ENCODE data around the gene TMEM184A.

TMEM184A gene

DNA sequence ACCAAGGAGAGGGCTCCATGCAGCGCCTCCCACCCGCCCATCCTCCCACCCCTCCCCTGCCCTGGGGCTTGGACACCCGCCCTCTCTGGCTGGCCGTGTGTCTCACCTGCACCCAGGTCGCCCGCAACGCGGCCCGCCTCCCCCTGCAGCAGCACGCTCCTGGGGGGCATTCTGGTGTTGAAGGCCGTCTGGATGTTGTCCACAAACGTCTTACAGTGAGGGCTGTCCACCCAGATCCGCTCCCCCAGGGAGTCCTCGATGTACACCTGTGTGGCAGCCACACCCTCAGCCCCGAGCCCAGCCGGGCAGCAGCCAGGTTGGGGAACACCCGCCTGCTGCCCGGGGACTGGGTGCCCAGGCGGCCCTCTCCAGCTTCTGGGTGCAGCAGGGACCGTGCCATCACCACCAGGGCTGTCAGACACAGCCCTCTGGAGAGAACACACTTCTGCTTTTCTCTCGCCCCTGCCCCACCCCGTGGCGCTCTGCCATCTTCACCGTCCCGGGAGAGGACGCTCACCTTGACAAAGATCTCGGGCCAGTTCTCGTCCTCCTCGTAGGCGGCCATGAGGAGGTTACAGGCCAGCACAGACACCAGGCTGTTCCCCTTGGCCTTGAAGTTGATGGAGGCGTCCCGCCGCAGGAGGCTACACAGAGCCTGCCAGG lies 56.5 kb downstream of the TMEM184A start:
- no peak for DNase-seq

DNA sequence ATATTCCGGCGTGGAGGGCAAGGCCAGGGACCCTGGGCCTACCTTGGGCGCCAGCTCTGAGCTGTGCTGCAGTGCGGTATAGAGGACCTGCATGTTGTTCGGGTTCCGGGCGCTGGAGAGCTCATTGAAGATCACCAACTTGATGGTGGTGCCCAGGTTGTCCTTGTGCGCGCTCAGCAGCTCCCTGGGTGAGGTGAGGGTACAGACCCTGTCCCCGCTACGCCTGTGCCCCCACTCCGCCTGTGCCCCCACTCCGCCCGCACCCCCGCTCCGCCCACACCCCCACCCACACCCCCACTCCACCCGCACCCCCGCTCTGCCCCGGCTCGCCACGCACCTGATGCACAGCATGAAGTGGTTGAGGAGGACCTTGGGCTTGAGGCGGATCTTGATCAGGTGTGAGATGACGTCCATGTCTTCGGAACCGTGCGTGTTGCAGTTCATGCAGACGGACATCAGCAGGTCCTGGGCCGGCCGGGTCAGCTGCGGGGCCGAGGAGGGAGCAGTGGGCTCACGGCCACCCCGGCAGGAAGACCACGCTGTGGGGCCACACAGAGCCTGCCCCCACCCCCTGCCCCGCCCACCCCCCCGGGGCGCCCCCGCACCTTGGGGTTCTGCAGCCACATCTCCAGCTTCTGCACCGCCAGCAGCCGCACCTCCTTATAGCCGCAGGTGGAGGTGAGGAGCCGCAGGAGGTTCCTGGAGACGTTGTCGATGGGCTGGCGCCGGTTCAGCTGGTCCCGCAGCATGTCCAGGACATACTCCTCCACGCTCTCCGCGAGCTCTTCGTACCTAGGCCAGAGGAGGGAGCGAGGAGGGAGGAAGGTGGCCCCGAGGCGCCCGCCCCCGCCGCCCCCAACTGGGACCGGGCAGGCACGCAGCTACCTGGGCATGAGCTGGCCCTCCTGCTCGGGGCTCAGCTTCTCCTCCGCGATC lies 57.4 kb downstream of the TMEM184A start:
- DNase-seq, result no peak

DNA sequence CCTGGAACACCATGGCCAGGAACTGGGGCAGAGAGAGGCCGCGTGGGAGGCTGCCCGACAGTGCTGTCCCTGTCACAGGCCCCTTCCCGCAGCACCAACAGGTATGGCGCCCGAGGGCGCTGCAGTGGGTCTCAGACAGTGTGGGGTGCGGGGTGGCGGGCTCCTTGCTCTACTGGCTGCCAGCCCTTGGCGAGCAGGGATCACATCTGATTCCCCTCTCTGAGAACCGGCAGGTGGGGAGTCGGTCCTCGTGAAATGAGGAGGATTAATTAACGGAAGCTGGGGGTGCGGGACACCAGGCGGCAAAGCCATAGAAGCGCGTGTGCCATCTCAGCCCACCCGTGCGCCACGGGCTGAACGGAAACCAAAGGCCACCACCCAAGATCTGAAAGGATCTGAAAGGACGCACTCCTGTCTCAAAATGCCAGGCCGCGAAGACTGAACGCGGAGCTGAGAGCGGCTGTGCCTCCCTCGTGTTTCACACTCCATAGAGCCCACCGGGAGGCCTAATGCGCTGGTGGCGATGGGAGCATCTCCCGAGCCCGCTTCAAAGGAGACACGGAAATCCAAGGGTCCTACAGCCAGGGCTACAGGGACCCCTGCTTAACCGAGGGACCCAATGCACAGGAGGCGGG lies 58.6 kb downstream of the TMEM184A start:
- DNase-seq, result no peak

DNA sequence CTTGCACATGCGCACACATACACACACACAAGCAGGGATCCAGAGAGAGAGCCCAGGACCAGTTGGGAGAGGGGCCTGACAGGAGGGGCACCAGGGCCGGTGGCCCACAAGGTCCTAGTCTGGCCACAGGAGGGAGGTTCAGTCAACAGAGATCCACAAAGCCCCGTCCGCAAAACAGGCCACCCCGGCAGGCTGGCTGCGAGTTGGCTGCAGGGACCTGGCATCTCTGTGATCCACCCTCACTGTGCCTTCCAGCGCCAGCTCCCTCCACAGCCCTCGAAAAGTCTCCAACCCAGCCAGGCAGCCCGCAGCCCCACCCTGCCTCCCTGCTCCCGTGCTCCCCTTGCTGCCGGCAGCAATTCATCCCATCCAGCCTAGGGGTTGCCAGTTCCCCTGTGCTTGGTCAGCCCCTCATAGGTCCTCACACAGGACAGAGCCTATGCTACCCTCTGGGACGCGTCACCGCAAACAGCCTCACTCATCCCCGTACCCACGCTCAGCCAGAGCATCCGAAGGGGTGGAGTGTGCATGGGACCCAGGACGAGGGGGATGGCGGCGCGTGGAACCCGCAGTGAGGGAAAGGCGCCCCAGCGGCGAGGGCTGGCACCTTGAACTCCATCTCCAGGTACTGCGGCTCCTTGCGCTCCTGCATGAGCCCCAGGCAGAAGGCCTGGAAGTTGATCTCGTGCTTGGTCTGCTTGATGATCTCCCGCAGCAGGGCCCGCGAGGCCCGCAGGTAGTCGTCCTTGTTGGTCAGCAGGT lies 59.3 kb downstream of the TMEM184A start:
- no peak for DNase-seq

DNA sequence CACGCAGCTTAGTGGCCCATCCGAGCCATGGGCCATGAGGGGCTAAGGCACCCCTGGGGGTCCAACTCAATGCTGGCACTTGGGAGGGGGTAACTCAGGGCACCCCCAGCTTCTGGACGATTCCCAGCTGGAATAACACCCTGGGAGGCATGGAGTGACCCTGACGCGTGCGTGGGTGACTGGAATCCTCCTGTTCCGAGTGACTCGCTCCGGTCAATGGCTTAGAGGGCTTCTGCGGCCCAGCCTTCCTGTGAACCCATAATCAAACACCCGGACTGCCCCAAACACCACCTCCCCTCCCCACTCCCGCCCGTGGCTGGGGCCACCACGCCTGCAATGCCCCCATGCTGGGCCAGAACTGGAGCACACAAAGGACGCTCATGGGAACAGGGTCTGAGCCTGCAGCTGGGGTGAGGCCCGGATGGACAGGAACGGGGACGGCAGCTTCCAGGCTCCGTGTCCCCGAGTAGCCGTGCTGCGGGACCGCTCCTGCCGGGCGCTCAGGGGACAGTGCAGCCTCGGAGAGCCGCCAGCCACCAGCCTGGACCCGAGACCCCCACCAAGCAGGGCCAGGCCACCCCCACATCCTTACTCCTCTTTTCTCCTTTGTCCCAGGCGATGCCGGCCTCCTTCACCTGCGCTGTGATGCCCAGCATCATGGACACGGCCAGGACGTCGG lies 60.3 kb downstream of the TMEM184A start:
- DNase-seq, result no peak

DNA sequence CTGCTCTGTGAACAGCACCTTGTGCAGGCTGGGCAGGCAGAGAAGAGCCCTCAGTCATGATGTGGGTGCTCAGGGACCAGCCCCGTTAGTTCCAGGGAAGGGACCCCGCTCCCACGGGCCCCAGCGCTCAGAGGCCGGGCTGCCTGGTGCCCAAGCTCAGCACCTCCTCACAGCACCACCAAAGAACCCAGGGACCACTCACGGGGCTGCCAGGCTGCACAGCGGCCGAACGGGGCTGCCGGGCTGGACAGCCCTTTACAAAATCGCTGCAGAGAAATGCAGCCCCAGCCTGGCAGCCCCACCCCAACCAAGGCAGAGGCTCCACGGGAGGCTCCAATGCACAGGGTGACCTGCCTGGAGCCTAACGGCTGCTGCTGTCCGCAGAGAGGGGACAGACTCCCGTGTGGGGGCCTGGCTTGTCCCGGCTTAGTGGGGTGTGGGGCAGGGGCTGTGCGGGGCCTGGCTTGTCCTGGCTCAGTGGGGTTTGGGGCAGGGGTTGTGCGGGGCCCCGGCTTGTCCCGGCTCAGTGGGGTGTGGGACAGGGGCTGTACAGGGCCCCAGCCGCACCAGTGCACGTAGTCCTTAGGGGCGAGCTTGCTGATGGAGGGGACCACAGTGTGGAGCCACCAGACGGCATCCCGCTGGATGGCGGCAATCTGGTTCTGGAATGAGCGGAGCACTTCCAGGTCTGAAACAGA lies 61.0 kb downstream of the TMEM184A start:
- DNase-seq, result no peak

DNA sequence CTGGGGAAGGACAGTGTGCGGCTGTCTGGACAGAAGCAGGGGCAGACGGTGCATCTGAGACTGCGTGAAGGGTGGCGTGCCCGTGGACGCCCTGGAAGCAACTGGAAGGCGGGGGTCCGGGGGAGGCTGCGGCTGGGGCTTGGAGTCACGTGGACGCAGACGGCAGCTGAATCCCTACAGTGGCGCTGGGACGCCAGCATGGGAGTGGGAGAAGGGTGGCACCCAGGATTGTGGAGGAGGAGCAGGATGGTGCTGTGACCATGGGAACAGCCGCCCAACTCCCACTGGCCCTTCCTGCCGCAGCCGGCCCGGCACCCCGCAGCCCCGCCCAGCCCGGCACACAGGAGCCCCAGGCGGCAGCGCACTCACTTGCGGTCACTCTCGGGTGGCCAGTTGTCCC lies 61.6 kb downstream of the TMEM184A start:
- DNase-seq, result no peak

DNA sequence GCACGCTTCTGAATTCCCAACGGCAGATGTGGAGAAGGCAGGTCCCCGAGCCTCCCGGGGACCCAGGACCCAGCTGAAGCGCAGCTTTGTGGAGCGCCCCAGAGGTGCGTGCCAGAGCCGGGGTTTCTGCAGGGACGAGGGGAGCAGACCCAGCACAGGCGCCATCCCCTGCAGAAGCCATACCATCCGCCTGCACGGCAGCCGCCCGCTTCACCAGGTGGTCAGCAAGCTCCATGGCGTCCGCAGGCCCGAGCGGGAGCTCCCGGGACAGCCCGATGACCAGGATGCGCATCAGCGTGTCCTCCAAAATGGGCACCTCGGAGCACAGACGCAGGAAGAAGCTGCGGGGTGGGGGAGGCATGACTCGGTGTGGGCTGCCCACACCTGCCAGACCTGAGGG lies 62.4 kb downstream of the TMEM184A start:
- DNase-seq, result no peak

DNA sequence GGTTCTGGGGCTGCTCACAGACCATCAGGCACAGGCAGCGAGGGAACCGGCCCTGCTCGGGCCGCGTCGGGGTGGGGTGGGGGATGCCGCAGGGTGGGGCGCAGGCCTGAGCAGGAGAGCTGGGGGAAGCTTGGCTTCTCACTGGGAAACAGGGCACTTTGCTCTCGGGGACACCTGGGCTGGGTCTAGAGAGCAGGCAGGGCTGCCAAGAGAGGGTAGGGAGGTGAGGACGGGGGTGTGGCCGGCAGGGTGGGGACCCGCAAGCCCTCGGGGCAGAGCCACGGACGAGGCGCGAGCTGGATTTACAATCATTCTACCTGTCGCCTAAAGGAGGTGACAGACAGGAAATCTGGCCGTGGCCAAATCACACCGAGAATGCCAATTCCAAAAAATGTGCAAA lies 62.9 kb downstream of the TMEM184A start:
- no peak for DNase-seq

DNA sequence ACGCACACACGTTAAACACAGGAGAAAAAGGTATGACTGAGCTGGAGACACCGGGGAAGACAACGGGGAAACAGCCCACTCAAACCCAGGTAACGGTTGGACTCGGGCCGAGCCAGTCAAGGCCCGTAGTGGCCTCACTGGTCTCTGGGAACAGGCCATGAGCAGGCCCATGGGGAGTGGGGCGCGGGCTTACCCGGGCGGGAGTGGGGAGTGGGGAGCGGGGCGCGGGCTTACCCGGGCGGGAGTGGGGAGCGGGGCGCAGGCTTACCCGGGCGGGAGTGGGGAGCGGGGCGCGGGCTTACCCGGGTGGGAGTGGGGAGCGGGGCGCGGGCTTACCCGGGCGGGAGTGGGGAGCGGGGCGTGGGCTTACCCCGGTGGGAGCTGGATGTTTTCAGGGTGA lies 63.4 kb downstream of the TMEM184A start:
- no peak for DNase-seq
